Keratinocyte (primary cell): Measurements from ENCODE around the gene GC.

Source experiments
- CTCF ChIP-seq, 3 experiments: IDR thresholded peaks in 1 of 3; conservative IDR thresholded peaks in 1 of 3; optimal IDR thresholded peaks in 1 of 3; 2 replicates in 2 of 3; 3 replicates in 1 of 3; pipeline versions ENCODE3 to v1.5.1; 2011; ENCODE audit warnings: low read length in 3 of 3, mild to moderate bottlenecking in 3 of 3, moderate library complexity in 2 of 3, control low read depth in 1 of 3, inconsistent platforms in 1 of 3; ENCODE audit not compliant: insufficient read depth in 2 of 3; ENCODE audit errors: extremely low read depth in 1 of 3
- EZH2 ChIP-seq: IDR thresholded peaks from one replicate; pipeline ENCODE4 v1.6.1; 2012; ENCODE audit warnings: inconsistent platforms, mild to moderate bottlenecking, low read length, moderate library complexity

- TF ChIP-seq CTCF (optimal IDR thresholded peaks at IDR 0.05 in 1 of 3, IDR thresholded peaks at IDR 0.05 in 1 of 3, conservative IDR thresholded peaks at IDR 0.05 in 1 of 3; ENCODE audit: extremely low read depth in 1 of 3, insufficient read depth in 2 of 3, low read length in 3 of 3) (no peak), EZH2 (no peak)
Measured at GRCh38 chr4:71785959-71786358, 2.1 kb upstream of the GC start.
